GM10266 (cell line): ENCODE results near the gene SQSTM1.

Experiments used
- DNase-seq: peaks from one replicate; pipeline ENCODE4 v3.0.0; 2012; ENCODE audit errors: extremely low spot score
- TF ChIP-seq, protein P1 (sequence below): IDR thresholded peaks from 2 replicates; pipeline ENCODE4 v1.5.1; 2012; ENCODE audit warnings: mild to moderate bottlenecking, low read depth; ENCODE audit not compliant: control insufficient read depth, insufficient read depth; ENCODE audit errors: missing control alignments

Gene SQSTM1

DNA sequence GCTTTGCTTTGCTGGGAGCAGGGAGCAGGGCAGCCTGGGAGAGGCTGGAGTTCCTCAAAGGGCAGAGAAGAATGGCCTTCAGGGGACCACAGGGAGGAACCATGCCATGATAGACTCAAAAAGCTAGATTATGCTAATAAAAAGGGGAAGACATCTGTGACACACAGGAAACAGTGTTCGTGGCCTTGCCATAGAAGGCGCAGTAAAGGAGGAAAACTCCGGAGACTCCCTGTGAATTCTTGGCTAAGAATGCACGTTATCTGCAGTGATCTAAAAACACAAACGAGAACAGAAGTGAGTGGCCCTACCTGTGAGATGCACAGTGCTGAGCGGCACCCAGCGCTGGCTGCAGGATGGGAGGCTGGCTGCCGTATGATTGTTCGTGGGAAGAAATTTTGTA lies 42.8 kb upstream of the SQSTM1 start:
- DNase-seq = no peak
- TF ChIP-seq, protein P1, sequence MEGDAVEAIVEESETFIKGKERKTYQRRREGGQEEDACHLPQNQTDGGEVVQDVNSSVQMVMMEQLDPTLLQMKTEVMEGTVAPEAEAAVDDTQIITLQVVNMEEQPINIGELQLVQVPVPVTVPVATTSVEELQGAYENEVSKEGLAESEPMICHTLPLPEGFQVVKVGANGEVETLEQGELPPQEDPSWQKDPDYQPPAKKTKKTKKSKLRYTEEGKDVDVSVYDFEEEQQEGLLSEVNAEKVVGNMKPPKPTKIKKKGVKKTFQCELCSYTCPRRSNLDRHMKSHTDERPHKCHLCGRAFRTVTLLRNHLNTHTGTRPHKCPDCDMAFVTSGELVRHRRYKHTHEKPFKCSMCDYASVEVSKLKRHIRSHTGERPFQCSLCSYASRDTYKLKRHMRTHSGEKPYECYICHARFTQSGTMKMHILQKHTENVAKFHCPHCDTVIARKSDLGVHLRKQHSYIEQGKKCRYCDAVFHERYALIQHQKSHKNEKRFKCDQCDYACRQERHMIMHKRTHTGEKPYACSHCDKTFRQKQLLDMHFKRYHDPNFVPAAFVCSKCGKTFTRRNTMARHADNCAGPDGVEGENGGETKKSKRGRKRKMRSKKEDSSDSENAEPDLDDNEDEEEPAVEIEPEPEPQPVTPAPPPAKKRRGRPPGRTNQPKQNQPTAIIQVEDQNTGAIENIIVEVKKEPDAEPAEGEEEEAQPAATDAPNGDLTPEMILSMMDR = no peak

DNA sequence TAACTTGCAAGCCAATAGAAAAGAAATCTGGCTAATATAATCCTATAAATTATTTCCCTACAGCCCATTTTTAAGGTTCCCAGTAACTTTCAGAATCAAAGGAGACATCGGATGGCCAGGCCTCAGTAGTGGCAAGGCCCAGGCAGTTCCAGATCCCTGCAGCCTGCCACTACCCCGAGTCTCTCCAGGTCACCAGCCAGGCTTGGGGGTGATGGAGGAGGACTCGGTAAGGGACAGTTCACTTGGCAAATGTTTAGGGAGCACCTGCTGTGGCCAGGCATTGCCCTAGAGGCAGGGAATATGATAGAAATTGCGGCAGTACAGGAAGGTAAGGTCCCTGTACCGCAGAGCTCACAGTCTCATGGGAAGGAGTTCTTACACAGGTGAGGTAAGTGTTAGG lies 42.1 kb upstream of the SQSTM1 start:
- TF ChIP-seq, protein P1 = no peak
- DNase-seq = no peak

DNA sequence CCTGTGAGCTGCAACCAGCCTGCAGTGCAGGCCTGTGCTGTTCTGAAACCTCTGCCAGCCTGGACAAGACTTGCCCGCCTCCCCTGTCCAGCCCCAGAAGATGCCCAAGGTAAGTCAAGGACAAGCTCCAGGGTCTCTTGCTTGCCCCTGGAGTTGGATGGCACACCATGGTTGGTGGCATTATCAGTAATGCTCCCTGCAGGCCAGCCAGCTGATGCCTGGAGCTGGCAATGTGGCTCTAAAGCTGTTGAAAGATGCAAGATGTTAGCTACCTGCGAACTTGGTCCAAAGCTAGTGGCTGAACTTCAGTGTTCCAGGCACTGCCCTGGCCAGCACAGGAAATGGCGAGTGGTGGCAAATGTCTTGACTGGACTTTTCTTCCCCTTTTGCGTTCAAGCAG lies 40.9 kb upstream of the SQSTM1 start:
- no peak for DNase-seq
- TF ChIP-seq, protein P1 = no peak

DNA sequence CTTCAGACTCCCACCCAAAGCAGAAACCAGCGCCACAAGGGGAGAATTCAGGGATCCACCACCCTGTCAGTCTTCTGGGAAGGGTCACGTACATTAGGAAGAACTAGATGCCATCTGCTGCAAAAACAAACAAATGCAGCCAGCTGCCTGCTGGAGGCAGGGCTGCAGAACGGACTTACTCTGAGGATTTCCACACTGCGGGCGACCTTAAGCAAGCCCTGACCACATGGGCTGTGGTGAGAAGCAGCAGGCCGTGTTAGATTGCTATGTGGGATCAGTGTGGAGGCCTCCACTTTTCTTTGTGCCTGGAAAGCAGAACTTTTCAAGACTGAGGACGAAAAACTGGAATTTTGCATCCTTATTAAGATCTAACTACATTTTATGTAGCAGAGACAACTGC lies 40.3 kb upstream of the SQSTM1 start:
- TF ChIP-seq, protein P1 = no peak
- DNase-seq = no peak

DNA sequence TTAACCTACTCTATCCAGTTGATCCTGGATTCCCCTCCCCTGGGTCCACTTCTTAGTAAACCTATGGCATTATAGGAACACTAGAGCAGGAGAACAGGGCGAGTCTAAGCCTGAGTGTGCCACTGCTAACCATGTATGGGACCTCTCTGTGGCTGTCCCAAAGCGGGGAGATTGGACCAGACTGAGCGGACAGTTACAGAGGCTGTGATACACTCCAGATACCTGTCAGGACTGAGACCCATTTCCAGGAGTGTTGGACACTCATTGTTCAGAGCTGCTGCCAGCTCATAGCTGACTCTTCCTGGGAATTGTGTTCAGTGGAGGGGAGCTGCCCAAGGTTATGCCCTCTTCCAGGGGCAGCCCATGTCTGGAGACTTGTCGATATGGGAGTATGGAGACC lies 38.9 kb upstream of the SQSTM1 start:
- TF ChIP-seq, protein P1 = no peak
- DNase-seq = no peak

DNA sequence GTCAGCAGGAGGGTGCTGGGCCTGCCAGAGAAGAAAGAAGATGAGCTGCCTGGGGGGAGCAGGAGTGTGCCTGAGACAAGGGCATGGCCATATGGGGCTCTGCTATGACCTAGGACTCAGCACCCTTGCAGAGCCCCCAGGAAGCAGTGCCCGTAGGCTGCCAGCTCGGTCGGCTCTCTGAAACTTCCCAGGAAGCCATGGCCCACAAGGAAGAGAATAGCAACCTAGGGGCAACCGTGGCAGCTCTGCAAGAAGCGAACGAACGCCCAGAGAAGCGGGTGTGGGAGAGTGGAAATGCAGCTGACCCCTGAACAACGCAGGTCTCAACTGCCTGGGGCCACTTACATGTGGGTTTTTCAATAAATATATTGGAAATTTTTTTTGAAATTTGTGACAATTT lies 37.6 kb upstream of the SQSTM1 start:
- TF ChIP-seq, protein P1 = no peak
- no peak for DNase-seq

DNA sequence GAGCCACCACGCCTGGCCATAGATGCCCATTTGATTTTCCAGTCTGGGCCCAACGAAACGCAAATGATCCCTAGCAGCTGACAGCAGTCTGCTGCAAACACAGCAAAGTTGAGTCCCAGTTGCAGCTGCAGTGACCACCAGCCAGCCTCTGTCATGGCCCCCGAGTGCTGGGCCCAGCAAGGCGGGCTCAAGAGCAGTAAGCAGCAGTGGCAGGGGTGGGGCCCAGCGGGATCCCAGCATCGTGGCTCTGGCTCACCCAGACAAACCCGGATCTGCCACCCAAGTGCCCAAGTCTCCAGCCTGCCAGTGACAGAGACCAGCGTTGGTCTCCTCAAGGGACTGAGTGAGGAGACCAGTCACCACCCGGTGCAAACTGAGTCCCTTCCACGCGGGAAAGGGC lies 33.8 kb upstream of the SQSTM1 start:
- TF ChIP-seq, protein P1 = no peak
- DNase-seq = no peak
